ENCODE measurements around the gene CDK15. TPM values are rescaled to one million over a fixed set of nuclear protein-coding genes. Genes with fewer than 3 reads are reported as not detected.

The CDK15 gene
- total and polyA plus RNA-seq, 10 donors = 0.02 to 0.64 (median 0.16) TPM; not detected in 6

- Histone ChIP-seq H3K36me3 (no peaks in the 10 kb centered on the region), H3K27ac (no peak overlapping the region), H3K27me3 (replicated peaks in 1 of 7) (peaks cover 0 to 4% (median 0%) of the 10 kb centered on the region in 7 donors), H3K4me3 (no peak overlapping the region), H3K4me1 (no peaks in the 10 kb centered on the region), H3K9me3 (peaks cover 0 to 13% (median 0%) of the 10 kb centered on the region in 8 donors)
- no peak for TF ChIP-seq POLR2A (IDR thresholded peaks at IDR 0.05)
- no peak for TF ChIP-seq CTCF (IDR thresholded peaks at IDR 0.05 in 8 of 11, conservative IDR thresholded peaks at IDR 0.05 in 3 of 11)
- no peak for TF ChIP-seq POLR2AphosphoS5 (IDR thresholded peaks at IDR 0.05)
- WGBS, 5 donors = 29 to 42% (median 36%) methylated on average over 2 of the region's 2 CpGs
- intact Hi-C loops (cut with DNase I; ENCODE audit: low total_unique reads) = no loop called here
- no peak for DNase-seq
Measured at GRCh38 chr2:201931475-201931874, 125.1 kb downstream of the CDK15 start.

GRCh38 chr2:201931951-201932350 lies 125.6 kb downstream of the CDK15 start:
- intact Hi-C loops (cut with DNase I; ENCODE audit: low total_unique reads) = no loop called here
- Histone ChIP-seq H3K27ac (no peak overlapping the region), H3K27me3 (replicated peaks in 1 of 7) (peaks cover 0 to 4% (median 0%) of the 10 kb centered on the region in 7 donors), H3K9me3 (peaks cover 0 to 13% (median 0%) of the 10 kb centered on the region in 8 donors), H3K4me1 (no peaks in the 10 kb centered on the region), H3K4me3 (no peak overlapping the region), H3K36me3 (no peaks in the 10 kb centered on the region)
- WGBS, 5 donors = 66 to 73% (median 67%) methylated on average over 7 of the region's 7 CpGs
- no peak for TF ChIP-seq POLR2AphosphoS5 (IDR thresholded peaks at IDR 0.05)
- no peak for TF ChIP-seq CTCF (IDR thresholded peaks at IDR 0.05 in 8 of 11, conservative IDR thresholded peaks at IDR 0.05 in 3 of 11)
- TF ChIP-seq POLR2A (IDR thresholded peaks at IDR 0.05) = no peak
- no peak for DNase-seq

DNA sequence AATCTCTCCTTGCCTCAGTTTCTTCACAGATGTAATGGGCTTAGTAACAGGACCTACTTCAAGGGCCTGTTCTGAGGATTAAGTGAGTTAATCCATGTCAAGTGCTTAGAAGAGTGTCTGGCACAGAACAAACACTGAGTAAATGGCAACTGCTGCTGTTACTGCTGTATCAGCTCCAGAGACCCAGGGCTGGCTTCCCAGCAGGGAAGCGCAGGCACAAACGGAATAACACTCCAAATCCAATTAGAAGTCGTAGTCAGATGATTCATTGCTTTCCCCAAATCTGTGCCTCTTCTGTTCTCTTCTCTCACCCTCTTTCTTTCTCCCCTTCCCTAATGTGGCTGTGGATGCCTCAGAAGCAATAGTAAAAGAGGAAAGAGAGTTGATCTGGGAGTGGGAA lies 126.2 kb downstream of the CDK15 start:
- H3K4me3 ChIP-seq = no peak overlapping the region
- intact Hi-C loops (cut with DNase I; ENCODE audit: low total_unique reads) = no loop called here
- WGBS, 5 donors = 83 to 94% (median 91%) methylated on average over 3 of the region's 3 CpGs
- H3K27ac ChIP-seq = no peak overlapping the region
- H3K36me3 ChIP-seq = no peaks in the 10 kb centered on the region
- H3K4me1 ChIP-seq = no peaks in the 10 kb centered on the region
- H3K9me3 ChIP-seq = peaks cover 0 to 13% (median 0%) of the 10 kb centered on the region in 8 donors
- DNase-seq = no peak
- TF ChIP-seq POLR2AphosphoS5 (IDR thresholded peaks at IDR 0.05) = no peak
- TF ChIP-seq POLR2A (IDR thresholded peaks at IDR 0.05) = no peak
- no peak for TF ChIP-seq CTCF (IDR thresholded peaks at IDR 0.05 in 8 of 11, conservative IDR thresholded peaks at IDR 0.05 in 3 of 11)
- H3K27me3 ChIP-seq (replicated peaks in 1 of 7) = peaks cover 0 to 4% (median 0%) of the 10 kb centered on the region in 7 donors

GRCh38 chr2:201933792-201934237 lies 127.5 kb downstream of the CDK15 start:
- H3K4me3 ChIP-seq = no peak overlapping the region
- 34 to 73% (median 66%) methylated on average over 7 of the region's 7 CpGs for WGBS, 5 donors
- TF ChIP-seq POLR2A (IDR thresholded peaks at IDR 0.05) (no peak), CTCF (IDR thresholded peaks at IDR 0.05 in 8 of 11, conservative IDR thresholded peaks at IDR 0.05 in 3 of 11) (no peak), POLR2AphosphoS5 (IDR thresholded peaks at IDR 0.05) (no peak)
- no peaks in the 10 kb centered on the region for H3K4me1 ChIP-seq
- peaks cover 0 to 4% (median 0%) of the 10 kb centered on the region in 7 donors for H3K27me3 ChIP-seq (replicated peaks in 1 of 7)
- no peaks in the 10 kb centered on the region for H3K36me3 ChIP-seq
- peaks cover 0 to 13% (median 0%) of the 10 kb centered on the region in 8 donors for H3K9me3 ChIP-seq
- no peak overlapping the region for H3K27ac ChIP-seq
- DNase-seq = no peak
- intact Hi-C loops (cut with DNase I; ENCODE audit: low total_unique reads) = no loop called here
